Peyer's patch (tissue), 4 donors: ENCODE data around the gene JADE2.

Experiments used
- POLR2A ChIP-seq, 2 donors: fragments of 450-650 bp; IDR thresholded peaks; one replicate each; pipeline ENCODE4 v1.5.1; 2017; ENCODE audit warnings: antibody characterized with exemption in 2 of 2, mild to moderate bottlenecking in 2 of 2, moderate library complexity in 2 of 2
- TF ChIP-seq, protein P1 (sequence below), 6 experiments: fragments of 450-650 bp in 4 of 6; fragments of 200-600 bp in 2 of 6; sonication (generic) in 1 of 6; IDR thresholded peaks; one replicate each; pipeline ENCODE4 v1.5.1; 2017 to 2019; ENCODE audit warnings: antibody characterized with exemption in 6 of 6, mild to moderate bottlenecking in 3 of 6, moderate library complexity in 1 of 6

GRCh38 chr5:134551901-134552300, 26.4 kb downstream of the JADE2 start:
- no peak for TF ChIP-seq POLR2A (IDR thresholded peaks at IDR 0.05)
- TF ChIP-seq, protein P1, sequence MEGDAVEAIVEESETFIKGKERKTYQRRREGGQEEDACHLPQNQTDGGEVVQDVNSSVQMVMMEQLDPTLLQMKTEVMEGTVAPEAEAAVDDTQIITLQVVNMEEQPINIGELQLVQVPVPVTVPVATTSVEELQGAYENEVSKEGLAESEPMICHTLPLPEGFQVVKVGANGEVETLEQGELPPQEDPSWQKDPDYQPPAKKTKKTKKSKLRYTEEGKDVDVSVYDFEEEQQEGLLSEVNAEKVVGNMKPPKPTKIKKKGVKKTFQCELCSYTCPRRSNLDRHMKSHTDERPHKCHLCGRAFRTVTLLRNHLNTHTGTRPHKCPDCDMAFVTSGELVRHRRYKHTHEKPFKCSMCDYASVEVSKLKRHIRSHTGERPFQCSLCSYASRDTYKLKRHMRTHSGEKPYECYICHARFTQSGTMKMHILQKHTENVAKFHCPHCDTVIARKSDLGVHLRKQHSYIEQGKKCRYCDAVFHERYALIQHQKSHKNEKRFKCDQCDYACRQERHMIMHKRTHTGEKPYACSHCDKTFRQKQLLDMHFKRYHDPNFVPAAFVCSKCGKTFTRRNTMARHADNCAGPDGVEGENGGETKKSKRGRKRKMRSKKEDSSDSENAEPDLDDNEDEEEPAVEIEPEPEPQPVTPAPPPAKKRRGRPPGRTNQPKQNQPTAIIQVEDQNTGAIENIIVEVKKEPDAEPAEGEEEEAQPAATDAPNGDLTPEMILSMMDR (IDR thresholded peaks at IDR 0.05) = no peak
